ENCODE results near the gene GABRR2.

GABRR2 gene

DNA sequence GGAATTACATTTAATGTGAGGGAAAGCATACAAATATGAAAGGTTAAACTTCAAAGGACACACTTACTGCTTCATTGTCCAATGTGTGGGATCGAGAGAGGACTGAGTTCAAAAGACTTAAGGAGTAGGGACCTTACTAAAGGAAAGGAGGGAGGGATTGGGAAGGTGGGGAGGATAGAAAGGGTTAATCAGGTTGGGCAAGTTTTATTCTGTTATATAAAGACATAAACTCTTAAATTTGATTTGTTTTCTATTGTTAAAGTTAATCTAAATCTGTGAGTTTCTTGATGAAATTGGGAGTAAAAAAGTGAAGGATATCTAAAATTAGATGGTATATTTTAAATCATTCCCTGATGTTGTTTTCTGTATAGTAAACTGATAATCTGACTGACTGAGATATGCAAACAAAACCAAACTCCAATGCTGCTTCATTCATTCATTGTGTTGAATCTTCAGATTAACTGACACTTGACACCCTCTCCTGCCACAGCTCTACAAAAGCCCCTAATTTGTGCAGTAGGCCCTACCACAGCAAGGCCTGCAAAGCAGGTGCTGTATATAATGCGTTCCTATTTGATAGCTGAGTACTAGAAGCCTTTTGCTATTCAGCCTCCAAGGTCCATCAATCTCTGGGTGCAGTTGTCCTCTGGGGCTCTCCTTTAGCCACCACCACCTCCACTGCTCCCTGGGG, 38.7 kb upstream of the GABRR2 start:
- Histone ChIP-seq H3K4me1 (ENCODE audit: control insufficient read depth, insufficient read depth, low read length) (peaks cover 5% of the 10 kb centered on the region; the same call in 1 of the 2 replicates), H3K4me3 (ENCODE audit: low read depth, low read length) (no peak overlapping the region), H3K27ac (ENCODE audit: extremely low read depth, low read depth, low read length) (no peak overlapping the region), H3K36me3 (ENCODE audit: control insufficient read depth in 2 of 2, insufficient read depth in 1 of 2, low read length in 2 of 2) (no peaks in the 10 kb centered on the region), H3K9me3 (ENCODE audit: control insufficient read depth, insufficient read depth, low read depth, low read length) (no peaks in the 10 kb centered on the region)
- POLR2A ChIA-PET: interaction anchor here (0.5 to 1.2 kb wide), 3 partner anchors 8 to 23 kb away, joined by 3 to 6 read pairs (median 3); no protein-coding TSS in a partner anchor
- CTCF ChIA-PET: interaction anchor here (0.6 to 4.3 kb wide), 5 partner anchors 14 to 825 kb away, joined by 3 to 43 read pairs (median 5); no protein-coding TSS in a partner anchor
- TF ChIP-seq TRIM28 (IDR thresholded peaks at IDR 0.05; ENCODE audit: borderline replicate concordance, low read length) (peak; percentile 9; the same call in 1 of the 2 replicates), ZNF830 (tag by site-specific recombination; IDR thresholded peaks at IDR 0.05; ENCODE audit: low read depth) (no peak), ZNF24 (tag by site-specific recombination; IDR thresholded peaks at IDR 0.05) (peak; percentile 64; the same call in 1 of the 2 replicates), ZNF121 (tag by site-specific recombination; IDR thresholded peaks at IDR 0.05) (no peak), OSR2 (tag by site-specific recombination; IDR thresholded peaks at IDR 0.05) (peak; percentile 27; the same call in 1 of the 2 replicates), ZNF366 (tag by site-specific recombination; conservative IDR thresholded peaks at IDR 0.05) (0 out of 2 replicates have a peak, but pooled peaks have one; percentile 11), SP7 (tag by site-specific recombination; IDR thresholded peaks at IDR 0.05) (peak; percentile 49; the same call in 1 of the 2 replicates), ZNF623 (tag by site-specific recombination; IDR thresholded peaks at IDR 0.05) (no peak), ZNF335 (tag by site-specific recombination; conservative IDR thresholded peaks at IDR 0.05) (0 out of 2 replicates have a peak, but pooled peaks have one; percentile 12)
- TF ChIP-seq, protein P1, sequence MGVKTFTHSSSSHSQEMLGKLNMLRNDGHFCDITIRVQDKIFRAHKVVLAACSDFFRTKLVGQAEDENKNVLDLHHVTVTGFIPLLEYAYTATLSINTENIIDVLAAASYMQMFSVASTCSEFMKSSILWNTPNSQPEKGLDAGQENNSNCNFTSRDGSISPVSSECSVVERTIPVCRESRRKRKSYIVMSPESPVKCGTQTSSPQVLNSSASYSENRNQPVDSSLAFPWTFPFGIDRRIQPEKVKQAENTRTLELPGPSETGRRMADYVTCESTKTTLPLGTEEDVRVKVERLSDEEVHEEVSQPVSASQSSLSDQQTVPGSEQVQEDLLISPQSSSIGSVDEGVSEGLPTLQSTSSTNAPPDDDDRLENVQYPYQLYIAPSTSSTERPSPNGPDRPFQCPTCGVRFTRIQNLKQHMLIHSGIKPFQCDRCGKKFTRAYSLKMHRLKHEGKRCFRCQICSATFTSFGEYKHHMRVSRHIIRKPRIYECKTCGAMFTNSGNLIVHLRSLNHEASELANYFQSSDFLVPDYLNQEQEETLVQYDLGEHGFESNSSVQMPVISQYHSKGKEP (tag by site-specific recombination; IDR thresholded peaks at IDR 0.05): peak; percentile 34; the same call in 1 of the 2 replicates

DNA sequence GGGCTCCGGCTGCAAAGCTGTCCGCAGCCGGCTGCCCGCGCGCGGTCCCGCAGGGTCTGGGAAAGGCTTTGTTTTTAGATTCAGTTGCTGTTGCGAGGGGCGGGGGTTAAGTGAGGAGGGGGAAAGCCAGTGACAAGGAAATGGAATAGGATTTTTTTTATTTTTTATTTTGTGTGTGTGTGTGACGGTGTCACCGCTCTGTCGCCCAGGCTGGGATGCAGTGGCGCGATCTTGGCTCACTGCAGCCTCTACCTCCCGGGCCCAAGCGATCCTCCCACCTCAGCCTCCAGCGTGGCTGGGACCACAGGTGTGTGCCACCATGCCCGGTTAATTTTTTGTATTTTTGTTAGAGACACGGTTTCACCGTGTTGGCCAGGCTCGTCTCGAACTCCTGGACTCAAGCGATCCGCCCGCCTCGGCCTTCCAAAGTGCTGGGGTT, 38.0 kb upstream of the GABRR2 start:
- Histone ChIP-seq H3K36me3 (ENCODE audit: control insufficient read depth in 2 of 2, insufficient read depth in 1 of 2, low read length in 2 of 2) (no peaks in the 10 kb centered on the region), H3K9me3 (ENCODE audit: control insufficient read depth, insufficient read depth, low read depth, low read length) (no peaks in the 10 kb centered on the region), H3K4me1 (ENCODE audit: control insufficient read depth, insufficient read depth, low read length) (peaks cover 8% of the 10 kb centered on the region), H3K4me3 (ENCODE audit: low read depth, low read length) (peak overlapping the region; percentile 91), H3K27ac (ENCODE audit: extremely low read depth, low read depth, low read length) (peak overlapping the region; percentile 99)
- CTCF ChIA-PET: interaction anchor here (0.7 kb wide), 2 partner anchors 11 to 64 kb away, joined by 3 to 6 read pairs; no protein-coding TSS in a partner anchor
- TF ChIP-seq ZBTB17 (tag by site-specific recombination; IDR thresholded peaks at IDR 0.05): 0 out of 2 replicates have a peak, but pooled peaks have one; percentile 16
- TF ChIP-seq ZNF335 (tag by site-specific recombination; conservative IDR thresholded peaks at IDR 0.05): peak; percentile 71
- TF ChIP-seq, protein P2, sequence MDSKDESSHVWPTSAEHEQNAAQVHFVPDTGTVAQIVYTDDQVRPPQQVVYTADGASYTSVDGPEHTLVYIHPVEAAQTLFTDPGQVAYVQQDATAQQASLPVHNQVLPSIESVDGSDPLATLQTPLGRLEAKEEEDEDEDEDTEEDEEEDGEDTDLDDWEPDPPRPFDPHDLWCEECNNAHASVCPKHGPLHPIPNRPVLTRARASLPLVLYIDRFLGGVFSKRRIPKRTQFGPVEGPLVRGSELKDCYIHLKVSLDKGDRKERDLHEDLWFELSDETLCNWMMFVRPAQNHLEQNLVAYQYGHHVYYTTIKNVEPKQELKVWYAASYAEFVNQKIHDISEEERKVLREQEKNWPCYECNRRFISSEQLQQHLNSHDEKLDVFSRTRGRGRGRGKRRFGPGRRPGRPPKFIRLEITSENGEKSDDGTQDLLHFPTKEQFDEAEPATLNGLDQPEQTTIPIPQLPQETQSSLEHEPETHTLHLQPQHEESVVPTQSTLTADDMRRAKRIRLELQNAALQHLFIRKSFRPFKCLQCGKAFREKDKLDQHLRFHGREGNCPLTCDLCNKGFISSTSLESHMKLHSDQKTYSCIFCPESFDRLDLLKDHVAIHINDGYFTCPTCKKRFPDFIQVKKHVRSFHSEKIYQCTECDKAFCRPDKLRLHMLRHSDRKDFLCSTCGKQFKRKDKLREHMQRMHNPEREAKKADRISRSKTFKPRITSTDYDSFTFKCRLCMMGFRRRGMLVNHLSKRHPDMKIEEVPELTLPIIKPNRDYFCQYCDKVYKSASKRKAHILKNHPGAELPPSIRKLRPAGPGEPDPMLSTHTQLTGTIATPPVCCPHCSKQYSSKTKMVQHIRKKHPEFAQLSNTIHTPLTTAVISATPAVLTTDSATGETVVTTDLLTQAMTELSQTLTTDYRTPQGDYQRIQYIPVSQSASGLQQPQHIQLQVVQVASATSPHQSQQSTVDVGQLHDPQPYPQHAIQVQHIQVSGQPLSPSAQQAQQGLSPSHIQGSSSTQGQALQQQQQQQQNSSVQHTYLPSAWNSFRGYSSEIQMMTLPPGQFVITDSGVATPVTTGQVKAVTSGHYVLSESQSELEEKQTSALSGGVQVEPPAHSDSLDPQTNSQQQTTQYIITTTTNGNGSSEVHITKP (tag by site-specific recombination; IDR thresholded peaks at IDR 0.05): peak; percentile 28; the same call in 1 of the 2 replicates
- peak; percentile 65; the same call in 1 of the 2 replicates for TF ChIP-seq ZNF341 (tag by site-specific recombination; IDR thresholded peaks at IDR 0.05; ENCODE audit: low read depth)
- no peak for TF ChIP-seq ZNF366 (tag by site-specific recombination; conservative IDR thresholded peaks at IDR 0.05)
- TF ChIP-seq MEIS1 (CRISPR knock-in tag; IDR thresholded peaks at IDR 0.05; ENCODE audit: borderline replicate concordance): no peak
- TF ChIP-seq, protein P3, sequence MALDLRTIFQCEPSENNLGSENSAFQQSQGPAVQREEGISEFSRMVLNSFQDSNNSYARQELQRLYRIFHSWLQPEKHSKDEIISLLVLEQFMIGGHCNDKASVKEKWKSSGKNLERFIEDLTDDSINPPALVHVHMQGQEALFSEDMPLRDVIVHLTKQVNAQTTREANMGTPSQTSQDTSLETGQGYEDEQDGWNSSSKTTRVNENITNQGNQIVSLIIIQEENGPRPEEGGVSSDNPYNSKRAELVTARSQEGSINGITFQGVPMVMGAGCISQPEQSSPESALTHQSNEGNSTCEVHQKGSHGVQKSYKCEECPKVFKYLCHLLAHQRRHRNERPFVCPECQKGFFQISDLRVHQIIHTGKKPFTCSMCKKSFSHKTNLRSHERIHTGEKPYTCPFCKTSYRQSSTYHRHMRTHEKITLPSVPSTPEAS (tag by site-specific recombination; IDR thresholded peaks at IDR 0.05): no peak
- 0 out of 2 replicates have a peak, but pooled peaks have one; percentile 17 for TF ChIP-seq ZNF629 (tag by site-specific recombination; IDR thresholded peaks at IDR 0.05)
- TF ChIP-seq, protein P4, sequence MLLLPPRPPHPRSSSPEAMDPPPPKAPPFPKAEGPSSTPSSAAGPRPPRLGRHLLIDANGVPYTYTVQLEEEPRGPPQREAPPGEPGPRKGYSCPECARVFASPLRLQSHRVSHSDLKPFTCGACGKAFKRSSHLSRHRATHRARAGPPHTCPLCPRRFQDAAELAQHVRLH (tag by site-specific recombination; IDR thresholded peaks at IDR 0.05): peak; percentile 44; the same call in 1 of the 2 replicates
- peak; percentile 24; the same call in 1 of the 2 replicates for TF ChIP-seq SCRT1 (tag by site-specific recombination; IDR thresholded peaks at IDR 0.05; ENCODE audit: borderline replicate concordance)
- TF ChIP-seq ZNF19 (tag by site-specific recombination; IDR thresholded peaks at IDR 0.05; ENCODE audit: low read depth): no peak
- TF ChIP-seq, protein P5, sequence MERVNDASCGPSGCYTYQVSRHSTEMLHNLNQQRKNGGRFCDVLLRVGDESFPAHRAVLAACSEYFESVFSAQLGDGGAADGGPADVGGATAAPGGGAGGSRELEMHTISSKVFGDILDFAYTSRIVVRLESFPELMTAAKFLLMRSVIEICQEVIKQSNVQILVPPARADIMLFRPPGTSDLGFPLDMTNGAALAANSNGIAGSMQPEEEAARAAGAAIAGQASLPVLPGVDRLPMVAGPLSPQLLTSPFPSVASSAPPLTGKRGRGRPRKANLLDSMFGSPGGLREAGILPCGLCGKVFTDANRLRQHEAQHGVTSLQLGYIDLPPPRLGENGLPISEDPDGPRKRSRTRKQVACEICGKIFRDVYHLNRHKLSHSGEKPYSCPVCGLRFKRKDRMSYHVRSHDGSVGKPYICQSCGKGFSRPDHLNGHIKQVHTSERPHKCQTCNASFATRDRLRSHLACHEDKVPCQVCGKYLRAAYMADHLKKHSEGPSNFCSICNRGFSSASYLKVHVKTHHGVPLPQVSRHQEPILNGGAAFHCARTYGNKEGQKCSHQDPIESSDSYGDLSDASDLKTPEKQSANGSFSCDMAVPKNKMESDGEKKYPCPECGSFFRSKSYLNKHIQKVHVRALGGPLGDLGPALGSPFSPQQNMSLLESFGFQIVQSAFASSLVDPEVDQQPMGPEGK (tag by site-specific recombination; IDR thresholded peaks at IDR 0.05): peak; percentile 25; the same call in 1 of the 2 replicates
- 0 out of 2 replicates have a peak, but pooled peaks have one; percentile 61 for TF ChIP-seq ZNF202 (tag by site-specific recombination; IDR thresholded peaks at IDR 0.05; ENCODE audit: borderline replicate concordance)
- 0 out of 2 replicates have a peak, but pooled peaks have one; percentile 9 for TF ChIP-seq ZNF121 (tag by site-specific recombination; IDR thresholded peaks at IDR 0.05)
- POLR2A ChIA-PET: interaction anchor here (0.7 to 2.5 kb wide), 9 partner anchors 11 to 467 kb away, joined by 3 to 18 read pairs (median 4); partner anchors contain the start of genes MDN1, PM20D2, PNRC1 and SRSF12
